Measurements from ENCODE around the gene MAP3K15.
"Not testable (repeated sequence)": the region's sequence is repeated elsewhere in the genome, so short reads cannot be mapped to it uniquely, and the experiment has no call there.

MAP3K15 gene

DNA sequence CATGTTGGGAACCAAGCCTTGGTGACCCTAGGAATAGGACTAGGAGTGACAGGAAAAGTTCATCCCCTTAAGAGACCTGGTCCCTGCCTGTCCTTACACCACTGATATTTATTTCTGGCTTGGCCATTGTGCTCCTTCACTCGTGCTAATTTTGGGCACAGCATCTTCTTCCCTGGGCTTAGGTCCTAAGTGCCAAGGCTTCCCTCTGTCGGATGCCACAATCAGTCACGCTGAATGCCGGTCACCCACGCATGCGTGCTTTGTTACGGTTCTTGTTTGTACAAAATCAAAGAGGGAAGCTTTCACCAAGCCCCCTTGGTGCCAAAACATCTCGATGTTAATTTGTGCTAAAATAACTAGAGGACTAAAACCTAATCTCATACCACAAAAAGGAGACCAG, 17.4 kb upstream of the MAP3K15 start:
- DNase-seq (ENCODE audit: low read depth), result no peak

DNA sequence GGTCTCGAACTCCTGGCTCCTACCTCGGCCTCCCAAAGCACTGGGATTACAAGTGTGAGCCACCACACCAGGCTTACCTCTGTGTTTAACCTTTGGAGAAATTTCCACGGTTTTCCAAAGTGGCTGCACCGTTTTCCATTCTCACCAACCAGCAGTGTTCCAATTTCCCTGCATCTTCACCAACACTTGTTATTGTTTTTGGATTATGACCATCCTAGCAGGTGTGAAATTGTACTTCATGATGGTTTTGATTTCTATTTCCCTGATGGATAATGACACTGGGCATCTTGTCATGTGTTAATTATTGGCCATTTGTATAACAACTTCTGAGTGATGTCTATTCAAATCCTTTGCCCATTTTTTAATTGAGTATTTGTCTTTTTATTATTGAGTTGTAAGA, 2.7 kb upstream of the MAP3K15 start:
- no peak for DNase-seq (ENCODE audit: low read depth)

DNA sequence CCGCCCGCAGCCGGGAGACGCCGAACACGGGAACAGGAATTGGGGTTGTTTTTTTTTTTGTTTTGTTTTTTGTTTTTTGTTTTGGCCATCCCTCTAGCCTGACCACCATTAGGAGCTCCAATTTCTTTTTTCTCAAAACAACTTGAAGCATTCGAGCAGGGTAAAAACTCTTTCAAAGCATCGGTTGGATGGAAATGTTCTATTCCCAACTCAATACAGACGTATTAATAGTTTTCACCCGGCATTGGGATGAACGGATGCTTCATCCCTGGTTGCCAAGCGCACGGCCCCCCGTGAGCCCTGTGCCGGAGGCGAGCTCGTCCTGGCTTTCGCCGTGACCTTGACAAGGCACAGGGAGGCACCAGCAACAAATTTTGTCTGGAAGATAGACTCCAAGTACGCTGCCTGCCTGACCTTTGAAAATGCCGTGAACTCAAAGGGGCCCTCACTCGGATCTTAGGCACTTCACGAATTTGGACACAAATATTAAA, 352 bp upstream of the MAP3K15 start:
- DNase-seq (ENCODE audit: low read depth), result no peak

DNA sequence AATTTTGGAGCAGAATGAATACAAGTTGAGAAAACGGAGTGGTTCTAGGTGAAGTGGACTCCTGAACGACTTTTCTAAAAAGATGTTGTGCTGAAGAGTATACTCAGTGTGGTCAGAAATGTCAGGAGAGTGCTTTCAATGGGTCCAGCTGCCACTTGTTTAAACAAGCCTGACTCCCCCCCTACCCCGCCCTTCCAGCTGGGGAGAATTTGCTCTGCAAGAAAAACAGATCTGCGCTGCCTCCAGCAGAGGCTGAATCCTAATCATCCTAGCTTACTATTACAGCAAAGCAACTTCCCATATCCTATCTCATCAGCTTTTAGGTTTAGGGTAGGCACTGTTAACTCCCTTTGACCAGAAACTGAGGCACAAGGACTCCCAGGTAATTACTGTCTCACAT, 1.9 kb downstream of the MAP3K15 start:
- no peak for DNase-seq (ENCODE audit: low read depth)

DNA sequence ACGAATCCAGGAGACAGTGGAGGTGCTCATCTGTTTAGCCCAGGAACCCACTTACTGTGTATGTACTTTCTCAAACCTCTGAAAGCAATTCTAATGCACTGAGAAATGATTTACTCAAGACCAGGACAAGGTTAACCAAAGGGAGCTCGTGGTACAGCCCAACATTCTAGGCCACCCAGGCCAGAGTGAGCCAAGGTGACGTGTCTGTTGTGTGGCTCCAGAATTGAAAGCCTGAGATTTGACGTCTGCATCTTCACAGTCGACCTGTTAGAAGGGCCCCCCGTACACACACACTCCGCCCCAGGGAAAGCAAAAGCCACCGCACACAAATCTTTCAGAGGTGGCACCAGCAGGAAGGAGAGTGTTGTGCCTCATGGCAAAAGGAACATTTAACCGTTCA, 2.3 kb downstream of the MAP3K15 start:
- no peak for DNase-seq (ENCODE audit: low read depth)

DNA sequence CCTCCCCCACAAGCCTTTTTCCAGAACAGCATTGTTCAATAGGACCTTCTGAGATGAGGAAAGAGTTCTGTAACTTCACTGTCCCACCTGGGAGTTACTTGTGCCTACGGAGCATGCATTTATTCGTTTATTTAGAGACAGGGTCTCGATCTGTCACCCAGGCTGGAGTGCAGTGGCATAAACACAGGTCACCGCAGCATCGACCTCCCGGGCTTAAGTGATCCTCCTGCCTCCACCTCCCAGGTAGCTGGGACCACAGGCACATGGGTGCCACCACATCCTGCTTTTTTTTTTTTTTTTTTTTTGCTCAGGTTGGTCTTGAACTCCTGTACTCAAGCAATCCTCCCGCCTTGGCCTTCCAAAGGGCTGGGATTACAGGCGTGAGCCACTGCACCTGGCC, 2.9 kb downstream of the MAP3K15 start:
- DNase-seq (ENCODE audit: low read depth), result no peak

DNA sequence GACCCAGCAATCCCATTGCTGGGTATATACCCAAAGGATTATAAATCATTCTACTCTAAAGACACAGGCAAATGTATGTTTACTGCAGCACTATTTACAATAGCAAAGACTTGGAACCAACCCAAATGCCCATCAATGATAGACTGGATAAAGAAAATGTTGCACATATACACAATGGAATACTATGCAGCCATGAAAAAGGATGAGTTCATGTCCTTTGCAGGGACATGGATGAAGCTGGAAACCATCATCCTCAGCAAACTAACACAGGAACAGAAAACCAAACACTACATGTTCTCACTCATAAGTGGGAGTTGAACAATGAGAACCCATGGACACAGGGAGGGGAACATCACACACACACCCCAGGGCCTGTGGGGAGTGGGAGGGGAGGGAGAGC, 3.5 kb downstream of the MAP3K15 start:
- DNase-seq (ENCODE audit: low read depth), result not testable (repeated sequence)

DNA sequence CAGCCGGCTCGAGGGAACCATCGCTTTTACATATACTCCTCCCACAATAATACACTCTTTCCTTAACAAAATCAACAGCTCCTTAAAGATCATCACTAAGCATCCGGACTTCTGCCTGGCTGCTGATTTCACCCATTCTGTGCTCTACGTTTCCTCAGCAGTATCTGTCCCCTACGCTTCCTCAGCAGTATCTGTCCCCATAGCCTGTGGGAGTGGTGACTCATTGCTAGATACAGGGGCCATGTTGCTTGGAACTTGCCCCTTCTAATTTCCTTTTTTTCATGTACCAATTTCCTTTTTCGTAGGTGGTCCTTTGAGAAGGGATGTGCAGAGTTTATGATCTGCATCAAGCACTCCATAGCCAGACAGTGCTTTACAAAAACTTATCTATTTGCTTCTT, 18.6 kb downstream of the MAP3K15 start:
- DNase-seq (ENCODE audit: low read depth), result no peak

DNA sequence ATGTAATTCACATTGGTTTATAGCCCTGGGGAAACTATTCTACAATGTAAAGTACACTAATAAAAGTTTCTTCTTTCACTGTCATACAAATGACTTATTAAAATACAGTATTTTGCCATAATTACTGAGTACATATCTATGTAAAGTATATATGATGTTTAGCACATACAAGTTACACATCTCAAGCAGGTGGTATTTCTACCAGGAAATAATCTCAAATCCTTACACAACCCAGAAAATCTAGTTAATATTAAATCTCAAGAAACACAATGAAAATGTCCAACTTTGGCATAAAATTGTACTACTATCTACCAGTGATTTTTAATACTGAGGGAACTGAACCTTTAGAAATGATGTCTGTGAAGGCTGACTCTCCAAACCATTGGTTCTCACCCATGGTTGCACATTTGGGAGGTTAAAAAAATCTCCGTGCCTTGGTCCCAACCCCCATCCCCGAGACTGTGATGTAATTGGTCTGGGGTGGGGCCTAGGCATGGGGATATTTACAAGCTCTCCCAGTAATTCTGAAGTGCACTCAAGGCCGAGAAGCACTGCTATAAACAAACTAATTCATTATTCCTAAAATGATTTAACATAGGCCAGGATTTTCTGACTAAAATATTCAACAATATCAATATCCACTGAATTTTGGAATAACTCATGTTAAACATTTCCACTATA, 27.6 kb downstream of the MAP3K15 start:
- no peak for DNase-seq (ENCODE audit: low read depth)

DNA sequence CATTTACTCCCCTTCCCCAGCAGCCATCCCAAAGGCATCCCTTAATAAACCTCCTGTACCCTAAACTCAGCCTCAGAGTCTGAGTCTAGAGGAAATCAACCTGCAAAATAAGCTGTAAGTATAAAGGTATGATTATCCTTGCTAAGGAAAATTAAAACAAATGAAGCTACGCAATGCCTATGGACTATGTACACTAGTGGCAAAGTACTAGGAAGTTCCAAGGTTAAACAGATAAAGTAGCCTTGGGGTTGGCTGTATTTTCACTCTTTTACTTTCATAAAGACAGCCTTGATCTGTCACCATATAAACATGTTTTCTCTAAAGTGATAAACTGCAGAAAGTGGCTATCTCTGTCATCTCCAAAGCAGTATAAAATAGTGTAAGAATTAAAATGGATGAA, 35.9 kb downstream of the MAP3K15 start:
- DNase-seq (ENCODE audit: low read depth), result no peak

DNA sequence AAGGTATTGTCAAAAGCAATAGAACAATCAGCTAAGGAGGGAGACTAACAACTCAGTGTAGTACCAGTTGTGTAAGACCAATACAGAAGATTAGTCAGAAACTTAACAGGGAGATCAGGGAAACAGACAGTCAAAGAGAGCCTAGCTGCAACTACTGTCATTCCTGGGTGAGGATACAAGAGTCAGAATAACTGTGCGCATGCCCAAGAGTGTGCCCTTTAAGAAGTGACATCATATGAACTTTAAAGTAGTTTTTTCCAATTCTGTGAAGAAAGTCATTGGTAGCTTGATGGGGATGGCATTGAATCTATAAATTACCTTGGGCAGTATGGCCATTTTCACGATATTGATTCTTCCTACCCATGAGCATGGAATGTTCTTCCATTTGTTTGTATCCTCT, 46.9 kb downstream of the MAP3K15 start:
- DNase-seq (ENCODE audit: low read depth), result not testable (repeated sequence)

DNA sequence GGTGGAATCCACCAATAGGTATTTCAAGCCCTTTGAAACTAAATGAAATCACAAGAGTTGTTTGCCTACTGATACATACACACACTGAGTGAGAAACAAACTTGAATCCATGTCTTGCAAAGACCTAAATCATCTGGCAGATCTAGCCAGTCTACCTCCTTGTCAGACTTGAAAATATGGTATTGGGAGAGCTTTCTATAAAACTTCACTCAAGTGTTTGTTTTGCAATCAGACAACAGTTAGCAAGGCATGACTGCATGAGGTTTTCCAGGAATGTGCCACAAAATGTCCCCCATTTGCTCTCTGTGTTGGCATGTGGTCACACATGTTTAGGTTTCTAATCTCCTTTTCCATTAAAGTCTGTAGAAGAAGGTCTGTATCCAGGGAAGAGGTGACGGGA, 52.4 kb downstream of the MAP3K15 start:
- no peak for DNase-seq (ENCODE audit: low read depth)

DNA sequence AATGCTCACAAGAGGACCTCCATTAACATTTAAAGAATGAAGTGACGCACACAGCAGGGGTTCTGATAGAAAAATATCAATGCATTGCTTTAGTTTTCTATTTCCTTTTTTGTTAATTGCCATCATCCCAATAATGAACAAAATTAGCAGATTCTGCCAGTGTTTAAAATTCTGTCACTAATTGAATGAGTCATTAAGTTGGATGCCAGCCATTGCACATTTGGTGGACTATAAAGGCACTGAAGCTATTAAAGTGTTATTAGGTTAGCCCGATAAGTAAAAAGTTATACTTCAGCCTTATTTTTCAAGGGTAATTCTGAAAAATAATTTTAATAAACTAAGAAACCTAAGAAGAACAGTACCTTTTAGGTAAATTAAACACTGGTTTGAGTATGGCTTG, 53.1 kb downstream of the MAP3K15 start:
- DNase-seq (ENCODE audit: low read depth), result no peak

DNA sequence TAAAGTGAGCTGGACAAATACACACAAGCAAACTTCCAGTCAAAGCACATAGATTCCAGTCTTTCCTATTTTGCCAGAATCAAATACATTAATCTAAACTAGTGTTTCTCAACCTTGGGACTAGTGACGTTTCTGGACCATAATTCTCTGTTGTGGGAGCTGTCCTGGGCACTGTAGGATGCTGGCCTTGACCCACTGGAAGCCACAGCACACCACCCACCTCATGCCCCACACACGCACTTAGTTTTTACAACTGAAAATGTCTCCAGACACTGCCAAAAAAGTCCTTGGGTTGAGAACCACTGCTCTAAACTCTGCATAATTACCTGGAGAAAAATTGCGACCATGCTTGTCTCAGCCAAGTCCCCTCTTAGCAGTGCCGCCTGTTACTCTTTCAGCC, 57.6 kb downstream of the MAP3K15 start:
- no peak for DNase-seq (ENCODE audit: low read depth)

DNA sequence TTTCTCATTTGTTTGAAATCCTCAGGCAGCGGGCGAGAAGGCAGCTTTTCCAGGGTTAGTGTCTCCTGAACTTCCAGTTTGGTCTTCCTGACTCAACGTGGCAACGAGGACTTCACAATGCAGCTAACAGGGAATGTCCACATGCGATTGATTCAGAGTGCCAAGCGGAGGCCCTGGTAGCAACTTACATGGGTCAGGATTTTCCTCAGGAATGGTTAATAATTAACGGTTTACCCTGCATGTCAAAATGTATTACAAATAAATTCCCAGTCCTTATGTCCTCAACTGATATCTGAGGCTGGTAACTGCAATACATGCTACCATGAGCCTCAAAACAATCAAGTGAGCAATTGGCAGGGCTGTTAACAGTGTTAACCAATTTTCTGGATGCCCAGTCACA, 67.2 kb downstream of the MAP3K15 start:
- no peak for DNase-seq (ENCODE audit: low read depth)

DNA sequence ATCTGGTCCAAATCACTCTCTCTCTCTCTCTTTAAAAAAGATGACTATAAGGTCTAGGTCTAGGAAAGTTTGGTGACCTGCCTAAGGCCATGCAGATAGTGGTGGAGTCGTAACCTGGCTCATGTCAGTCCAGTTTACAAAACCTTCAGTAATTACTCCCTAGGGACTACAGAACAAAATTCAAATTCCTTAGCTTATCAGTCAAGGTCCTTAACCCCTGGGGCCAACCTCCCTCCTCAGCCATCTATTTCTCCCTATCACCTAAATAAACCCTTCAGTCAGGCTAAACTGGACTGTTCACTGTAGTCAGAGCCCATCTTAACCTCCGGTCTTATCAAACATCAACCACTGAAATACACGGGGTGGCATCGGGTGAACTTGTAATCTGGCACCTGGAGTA, 68.9 kb downstream of the MAP3K15 start:
- no peak for DNase-seq (ENCODE audit: low read depth)

DNA sequence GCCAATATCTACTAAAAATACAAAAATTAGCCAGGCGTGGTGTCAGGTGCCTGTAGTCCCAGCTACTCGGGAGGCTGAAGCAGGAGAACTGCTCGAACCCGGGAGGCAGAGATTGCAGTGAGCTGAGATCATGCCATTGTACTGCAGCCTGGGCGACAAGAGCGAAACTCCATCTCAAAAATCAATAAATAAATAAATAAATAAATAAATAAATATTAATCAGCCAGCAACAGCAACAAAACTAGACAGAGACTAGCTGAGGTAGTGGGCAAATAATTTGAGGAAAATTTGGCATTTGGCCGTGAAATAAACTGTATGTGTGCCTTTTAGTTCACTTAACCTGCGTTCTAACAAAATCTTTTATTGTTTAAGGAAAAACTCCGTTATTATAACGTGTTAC, 69.5 kb downstream of the MAP3K15 start:
- DNase-seq (ENCODE audit: low read depth), result not testable (repeated sequence)

DNA sequence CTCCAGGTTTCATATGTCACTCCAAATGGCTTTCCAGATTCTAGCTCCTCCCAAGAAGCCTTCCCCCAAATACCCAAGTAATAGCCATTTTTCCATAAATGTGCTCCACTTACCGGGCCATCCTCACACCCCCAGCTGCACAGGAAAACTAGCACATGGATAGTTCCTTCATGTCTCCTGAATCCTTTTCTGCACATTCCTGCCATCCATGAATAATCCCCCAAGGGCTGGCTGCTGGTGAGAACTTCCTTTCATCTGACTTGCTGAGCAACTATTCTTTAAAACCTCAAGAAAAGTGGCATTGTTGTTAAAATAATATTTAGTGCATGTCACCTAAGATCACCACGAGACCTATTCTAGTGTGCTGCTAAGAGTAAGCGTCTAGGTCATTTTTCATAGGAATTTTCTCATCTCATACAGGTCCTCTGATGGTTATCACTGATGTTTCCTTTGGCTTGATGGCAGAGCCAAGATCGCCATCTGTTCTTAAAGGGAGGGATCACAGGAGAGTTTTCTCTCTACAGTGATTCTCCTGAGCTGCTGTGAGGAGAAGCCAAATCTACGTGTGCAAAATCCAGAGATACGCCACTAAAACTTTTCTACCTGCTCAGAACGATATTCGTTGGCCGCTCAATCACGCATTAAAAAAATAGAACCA, 71.3 kb downstream of the MAP3K15 start:
- DNase-seq (ENCODE audit: low read depth), result no peak

DNA sequence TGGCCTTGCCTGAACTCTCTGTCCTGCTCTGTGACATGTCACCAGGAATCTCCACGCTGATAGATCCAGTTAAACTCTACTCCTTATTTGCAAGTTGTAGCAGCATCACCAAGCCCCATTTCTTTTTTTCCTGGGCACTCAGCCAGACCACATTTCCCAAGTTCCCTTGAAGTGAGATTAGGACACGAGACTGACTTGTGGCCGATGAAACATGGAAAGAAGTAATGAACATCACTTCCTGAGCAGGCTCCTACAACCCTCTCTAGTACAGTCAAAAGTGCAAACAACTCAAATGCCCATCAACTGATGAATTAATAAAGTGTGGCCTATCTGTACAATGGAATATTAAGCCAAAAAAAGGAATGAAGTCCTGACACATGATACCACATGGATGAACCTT, 74.6 kb downstream of the MAP3K15 start:
- DNase-seq (ENCODE audit: low read depth), result no peak

DNA sequence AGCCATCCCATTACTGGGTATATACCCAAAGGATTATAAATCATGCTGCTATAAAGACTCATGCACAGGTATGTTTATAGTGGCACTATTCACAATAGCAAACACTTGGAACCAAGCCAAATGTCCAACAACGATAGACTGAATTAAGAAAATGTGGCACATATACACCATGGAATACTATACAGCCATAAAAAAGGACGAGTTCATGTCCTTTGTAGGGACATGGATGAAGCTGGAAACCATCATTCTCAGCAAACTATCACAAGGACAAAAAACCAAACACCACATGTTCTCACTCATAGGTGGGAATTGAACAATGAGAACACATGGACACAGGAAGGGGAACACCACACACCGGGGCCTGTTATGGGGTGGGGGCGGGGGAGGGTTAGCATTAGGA, 92.6 kb downstream of the MAP3K15 start:
- DNase-seq (ENCODE audit: low read depth), result not testable (repeated sequence)

DNA sequence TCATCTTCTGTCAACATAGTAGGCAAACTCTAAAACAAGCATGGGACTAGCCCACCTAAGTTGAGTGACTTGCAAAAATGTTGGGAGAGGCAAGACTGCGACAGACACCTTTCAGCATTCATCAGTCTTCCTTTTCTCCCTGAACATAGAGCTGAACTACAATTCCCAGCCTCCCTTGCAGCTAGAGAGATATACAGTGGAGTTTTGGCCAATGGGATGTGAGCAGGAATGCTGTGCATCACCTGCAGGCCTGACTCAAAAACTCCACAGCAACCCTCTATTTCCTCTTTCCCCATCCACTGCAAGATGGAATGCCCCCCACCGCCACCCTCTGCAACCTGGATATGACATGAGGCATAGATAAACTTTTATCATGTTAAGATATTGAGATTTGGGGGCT, 105.0 kb downstream of the MAP3K15 start:
- DNase-seq (ENCODE audit: low read depth), result no peak

DNA sequence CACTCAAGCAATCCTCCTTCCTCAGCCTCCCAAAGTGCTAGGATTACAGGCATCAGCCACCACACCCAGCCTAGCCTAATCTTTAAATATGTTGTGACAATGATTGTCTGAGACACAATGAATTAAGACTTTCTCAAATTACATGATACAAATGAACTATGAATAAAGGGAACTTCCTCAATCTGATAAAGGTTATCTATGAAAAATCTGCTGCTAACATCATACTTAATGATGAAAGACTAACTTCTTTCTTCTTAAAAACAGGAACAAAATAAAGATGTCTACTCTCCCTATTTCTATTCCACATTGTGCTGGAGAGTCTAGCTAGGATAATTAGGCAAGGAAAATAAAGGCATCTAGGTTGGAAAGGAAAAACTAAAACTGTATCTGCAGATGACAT, 111.6 kb downstream of the MAP3K15 start:
- no peak for DNase-seq (ENCODE audit: low read depth)

DNA sequence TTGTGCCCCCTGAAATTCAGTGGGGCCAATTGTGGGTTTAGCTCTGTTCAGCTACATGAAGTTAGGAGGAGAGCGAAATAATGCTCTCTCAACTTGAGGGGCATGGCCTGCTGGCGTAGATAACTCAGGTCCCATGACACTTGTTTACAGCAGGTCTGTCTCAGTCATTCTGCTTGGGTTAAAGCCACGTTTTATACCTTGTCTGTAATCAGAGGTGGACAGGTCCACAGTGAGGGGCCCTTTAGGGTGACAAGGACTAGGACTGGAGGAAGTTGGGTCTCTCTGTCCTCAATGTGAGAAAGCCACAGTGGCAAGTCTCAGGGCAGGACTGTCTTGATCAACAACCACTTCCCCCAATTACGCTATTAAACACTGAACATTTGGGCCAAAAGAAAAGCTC, 122.6 kb downstream of the MAP3K15 start:
- no peak for DNase-seq (ENCODE audit: low read depth)

DNA sequence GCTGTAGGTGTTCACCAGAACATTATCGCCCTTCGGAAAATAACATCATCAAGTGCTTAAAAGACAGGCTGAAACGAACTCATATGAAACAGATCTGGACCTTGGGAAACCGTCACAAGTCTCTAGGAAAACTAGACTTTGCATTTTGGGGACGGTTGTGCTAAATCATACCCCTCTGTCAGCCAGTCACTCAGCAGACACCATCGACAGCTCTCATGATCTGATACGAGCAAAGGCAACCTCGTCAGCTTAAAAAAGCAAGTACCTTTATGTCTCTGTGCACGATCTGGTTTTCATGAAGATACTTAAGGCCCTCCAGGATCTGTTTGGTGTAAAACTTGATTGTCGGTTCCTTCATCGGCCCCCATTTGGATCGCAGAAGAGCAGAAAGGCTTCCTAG, 123.2 kb downstream of the MAP3K15 start:
- no peak for DNase-seq (ENCODE audit: low read depth)

Measured in stimulated activated CD8-positive, alpha-beta memory T cell treated with anti-CD3 and anti-CD28 coated beads, Interleukin-12 subunit alpha, Interleukin-12 subunit beta, amount 100 ng/mL, for 1 hour (primary cell).